BLaER1 (cell line): ENCODE measurements around the gene SCEL.

ENCODE experiments used
- H3K27ac ChIP-seq: shearing (Covaris generic); formaldehyde crosslinking; 2 replicates; pipeline ENCODE4 v1.8.1; 2022
- H3K27me3 ChIP-seq: shearing (Covaris generic); formaldehyde crosslinking; 2 replicates; pipeline ENCODE4 v1.8.1; 2022
- H3K36me3 ChIP-seq: shearing (Covaris generic); formaldehyde crosslinking; 2 replicates; pipeline ENCODE4 v1.8.1; 2022
- H3K4me1 ChIP-seq: shearing (Covaris generic); formaldehyde crosslinking; 2 replicates; pipeline ENCODE4 v1.8.1; 2022
- H3K4me2 ChIP-seq: shearing (Covaris generic); formaldehyde crosslinking; 2 replicates; pipeline ENCODE4 v1.8.1; 2022
- H3K4me3 ChIP-seq: shearing (Covaris generic); formaldehyde crosslinking; 2 replicates; pipeline ENCODE4 v1.8.1; 2022
- H3K9ac ChIP-seq: shearing (Covaris generic); formaldehyde crosslinking; 2 replicates; pipeline ENCODE4 v1.8.1; 2022
- H3K9me3 ChIP-seq: shearing (Covaris generic); formaldehyde crosslinking; 2 replicates; pipeline ENCODE4 v1.8.1; 2022
- H4K20me1 ChIP-seq: shearing (Covaris generic); formaldehyde crosslinking; 2 replicates; pipeline ENCODE4 v1.8.1; 2022
- Cebpa-rat ChIP-seq: shearing (Covaris generic); IDR thresholded peaks from 2 replicates; pipeline ENCODE4 v1.8.1; 2022

Gene SCEL, protein sequence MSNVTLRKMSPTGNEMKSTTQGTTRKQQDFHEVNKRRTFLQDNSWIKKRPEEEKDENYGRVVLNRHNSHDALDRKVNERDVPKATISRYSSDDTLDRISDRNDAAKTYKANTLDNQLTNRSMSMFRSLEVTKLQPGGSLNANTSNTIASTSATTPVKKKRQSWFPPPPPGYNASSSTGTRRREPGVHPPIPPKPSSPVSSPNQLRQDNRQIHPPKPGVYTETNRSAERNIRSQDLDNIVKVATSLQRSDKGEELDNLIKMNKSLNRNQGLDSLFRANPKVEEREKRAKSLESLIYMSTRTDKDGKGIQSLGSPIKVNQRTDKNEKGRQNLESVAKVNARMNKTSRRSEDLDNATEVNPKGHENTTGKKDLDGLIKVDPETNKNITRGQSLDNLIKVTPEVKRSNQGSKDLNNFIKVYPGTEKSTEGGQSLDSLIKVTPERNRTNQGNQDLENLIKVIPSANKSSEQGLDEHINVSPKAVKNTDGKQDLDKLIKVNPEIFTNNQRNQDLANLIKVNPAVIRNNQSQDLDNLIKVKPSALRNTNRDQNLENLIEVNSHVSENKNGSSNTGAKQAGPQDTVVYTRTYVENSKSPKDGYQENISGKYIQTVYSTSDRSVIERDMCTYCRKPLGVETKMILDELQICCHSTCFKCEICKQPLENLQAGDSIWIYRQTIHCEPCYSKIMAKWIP

DNA sequence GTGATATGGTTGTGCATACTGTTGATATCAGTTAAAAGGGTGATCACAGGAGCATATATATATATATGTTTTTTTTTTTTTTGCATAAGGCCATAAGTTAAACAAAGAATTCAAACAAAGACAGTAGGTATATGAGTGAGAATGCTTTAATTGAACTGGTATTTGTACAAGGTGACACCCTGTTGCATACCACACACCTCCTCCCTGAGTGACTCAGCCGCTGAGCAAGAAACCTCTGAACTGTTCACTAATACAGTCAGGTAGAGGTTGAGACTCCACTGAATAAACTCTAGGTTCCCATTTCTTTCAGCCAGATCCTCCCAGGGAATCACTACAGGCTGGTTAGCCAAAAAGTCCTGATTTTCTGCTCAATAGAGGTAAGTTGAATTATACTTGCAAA, at the start of gene SCEL:
Gene SCEL, plus strand, starts transcription at position 259 of the 400 bp plus-strand sequence. CDS start 20,170 bp downstream, outside the sequence.
- Histone ChIP-seq H3K4me2 (no peak within 1 kb of the TSS), H3K4me3 (no peak within 1 kb of the TSS)

DNA sequence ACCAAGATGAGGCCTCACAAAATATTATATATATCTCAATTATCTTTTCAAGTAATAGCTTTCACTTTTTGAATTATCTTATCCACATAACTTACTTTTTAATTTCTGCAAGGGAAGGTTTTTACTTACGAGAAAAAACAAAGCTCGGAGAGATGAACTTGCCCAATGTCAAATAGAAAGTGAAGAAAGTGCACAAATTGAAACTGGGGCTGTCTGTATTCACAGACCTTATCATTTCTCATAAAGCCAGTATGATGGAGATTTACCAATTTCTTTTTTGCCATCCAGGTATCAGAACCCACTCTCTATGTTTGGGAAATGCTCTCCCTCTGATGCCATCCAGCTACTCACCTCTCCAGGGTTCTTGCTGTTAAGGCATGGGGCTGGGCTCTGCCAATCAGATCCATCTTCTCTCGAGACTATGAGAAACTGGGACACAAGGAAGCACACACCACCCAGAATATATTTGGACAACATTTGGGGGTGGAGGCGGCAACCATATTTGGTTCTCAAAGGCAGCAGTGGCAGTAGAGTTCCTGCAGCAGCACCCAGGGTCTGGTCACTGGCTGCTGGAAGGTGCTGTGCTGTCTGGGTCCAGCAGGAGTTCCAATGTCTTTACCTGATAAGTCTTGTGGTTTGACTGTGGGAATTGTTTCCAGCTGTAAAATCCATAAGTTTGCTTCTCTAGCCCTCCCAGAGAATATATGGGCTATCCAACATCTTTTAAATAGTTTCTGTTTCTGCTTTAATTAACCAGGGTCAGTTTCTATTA, 45.8 kb upstream of the SCEL start:
- Histone ChIP-seq H3K4me2 (no peak overlapping the region), H3K4me3 (no peak overlapping the region)

More for the DNA sequence above, at the start of gene SCEL:
- no peak for TF ChIP-seq Cebpa-rat
- H3K9ac ChIP-seq, result no peak within 1 kb of the TSS
- H4K20me1 ChIP-seq, result no peaks in the 10 kb centered on the region
- 0 out of 2 replicates have a peak, but pooled peaks cover 7% of the 10 kb centered on the region for H3K4me1 ChIP-seq
- H3K9me3 ChIP-seq, result no peaks in the 10 kb centered on the region
- H3K27ac ChIP-seq, result no peak within 1 kb of the TSS
- no peaks in the 10 kb centered on the region for H3K36me3 ChIP-seq
- no peaks in the 10 kb centered on the region for H3K27me3 ChIP-seq

DNA sequence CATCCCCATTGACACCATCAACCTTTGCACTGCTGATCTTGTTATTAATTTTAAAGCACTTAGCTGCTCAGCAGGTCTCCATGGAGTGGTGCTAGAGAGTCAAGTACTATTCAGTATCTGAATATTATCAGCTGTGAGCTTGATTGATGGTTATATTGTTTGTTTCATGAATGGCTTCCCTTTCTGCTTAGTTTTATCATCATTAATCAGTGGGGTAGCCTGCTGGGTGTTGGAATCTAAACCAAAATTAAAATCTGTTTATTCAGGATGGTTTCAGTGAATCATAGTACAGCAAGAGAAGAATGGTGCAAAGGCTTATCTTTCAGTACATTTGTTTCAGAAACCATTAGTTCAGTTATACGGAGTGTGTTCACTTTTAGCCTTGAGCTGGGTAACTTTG, 42.5 kb upstream of the SCEL start:
- Histone ChIP-seq H4K20me1 (no peaks in the 10 kb centered on the region), H3K36me3 (no peaks in the 10 kb centered on the region), H3K27ac (no peak overlapping the region), H3K4me1 (no peaks in the 10 kb centered on the region), H3K27me3 (no peaks in the 10 kb centered on the region), H3K9ac (no peak overlapping the region), H3K4me3 (no peak overlapping the region), H3K4me2 (no peak overlapping the region), H3K9me3 (no peaks in the 10 kb centered on the region)
- no peak for TF ChIP-seq Cebpa-rat

More for the DNA sequence above, 45.8 kb upstream of the SCEL start:
- no peak for TF ChIP-seq Cebpa-rat
- Histone ChIP-seq H4K20me1 (no peaks in the 10 kb centered on the region), H3K9me3 (no peaks in the 10 kb centered on the region), H3K36me3 (no peaks in the 10 kb centered on the region), H3K27ac (no peak overlapping the region), H3K9ac (no peak overlapping the region), H3K4me1 (no peaks in the 10 kb centered on the region; the same call in 1 of the 2 replicates), H3K27me3 (no peaks in the 10 kb centered on the region)

DNA sequence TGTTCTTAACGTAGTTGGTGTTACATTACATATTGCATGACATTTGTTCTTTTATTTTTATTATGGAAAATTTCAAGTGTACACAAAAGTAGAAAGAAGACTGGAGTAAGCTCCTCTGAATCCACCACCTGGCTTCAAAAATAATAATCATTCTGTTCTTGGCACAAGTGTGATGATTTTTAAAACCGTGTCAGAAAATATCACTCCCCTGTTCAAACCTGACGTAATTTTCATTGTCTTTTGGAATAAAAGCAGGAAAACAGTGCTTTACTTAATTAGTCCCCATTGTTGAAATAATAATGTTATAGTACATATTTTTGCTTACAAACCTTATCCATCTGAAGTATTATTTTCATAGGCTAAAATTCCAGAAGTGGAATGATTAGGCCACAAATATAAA, 41.3 kb upstream of the SCEL start:
- H3K27ac ChIP-seq, result no peak overlapping the region
- no peaks in the 10 kb centered on the region for H3K9me3 ChIP-seq
- no peak for TF ChIP-seq Cebpa-rat
- H3K9ac ChIP-seq, result no peak overlapping the region
- H3K4me1 ChIP-seq, result no peaks in the 10 kb centered on the region
- H3K36me3 ChIP-seq, result no peaks in the 10 kb centered on the region
- no peak overlapping the region for H3K4me3 ChIP-seq
- no peaks in the 10 kb centered on the region for H3K27me3 ChIP-seq
- H4K20me1 ChIP-seq, result no peaks in the 10 kb centered on the region
- H3K4me2 ChIP-seq, result no peak overlapping the region

DNA sequence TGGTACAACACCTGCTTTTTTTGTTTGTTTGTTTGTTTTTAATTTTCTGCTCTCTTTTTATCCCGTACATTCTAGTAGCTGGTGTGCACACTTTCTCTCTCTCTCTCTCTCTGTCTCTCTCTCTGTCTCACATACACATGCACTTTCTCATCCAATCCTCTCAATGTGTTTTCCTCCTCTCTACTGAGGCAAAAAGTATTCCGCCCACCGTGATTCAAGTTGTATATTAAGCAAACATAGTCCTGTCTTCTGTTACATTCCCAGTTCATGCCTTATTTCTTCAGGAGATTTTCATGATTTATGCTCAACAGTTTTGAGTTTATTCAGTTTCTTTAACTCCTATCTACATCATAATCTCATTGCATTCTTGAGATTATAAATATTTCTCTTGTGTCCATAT, 38.2 kb upstream of the SCEL start:
- Histone ChIP-seq H3K4me2 (no peak overlapping the region), H3K27ac (no peak overlapping the region), H4K20me1 (no peaks in the 10 kb centered on the region), H3K27me3 (no peaks in the 10 kb centered on the region), H3K4me3 (no peak overlapping the region), H3K9ac (no peak overlapping the region), H3K4me1 (peaks cover 7% of the 10 kb centered on the region; the same call in 1 of the 2 replicates), H3K9me3 (no peaks in the 10 kb centered on the region), H3K36me3 (no peaks in the 10 kb centered on the region)
- no peak for TF ChIP-seq Cebpa-rat

DNA sequence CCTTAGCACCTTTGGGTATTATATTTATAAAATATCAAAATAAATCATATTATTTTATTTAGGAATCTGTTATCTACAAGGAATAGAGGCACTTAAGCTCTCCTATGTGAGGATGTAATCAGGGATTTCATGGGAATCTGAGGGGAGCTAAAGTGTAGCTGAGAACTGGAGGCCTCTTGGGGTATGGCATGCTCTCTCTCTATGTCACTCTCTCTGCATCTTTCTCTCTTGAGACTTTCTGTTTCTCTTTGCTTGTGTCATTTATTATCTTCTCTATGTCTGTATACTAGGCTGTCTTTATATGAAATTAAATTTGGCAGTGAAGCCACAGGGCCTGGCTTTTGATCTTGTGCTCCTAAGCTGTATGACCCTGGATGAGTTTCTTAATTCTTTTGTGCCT, 37.7 kb upstream of the SCEL start:
- Histone ChIP-seq H3K4me3 (no peak overlapping the region), H4K20me1 (no peaks in the 10 kb centered on the region), H3K36me3 (no peaks in the 10 kb centered on the region), H3K9me3 (no peaks in the 10 kb centered on the region), H3K4me1 (peaks cover 9% of the 10 kb centered on the region; the same call in 1 of the 2 replicates), H3K27me3 (no peaks in the 10 kb centered on the region), H3K4me2 (no peak overlapping the region), H3K9ac (no peak overlapping the region), H3K27ac (no peak overlapping the region)
- no peak for TF ChIP-seq Cebpa-rat

DNA sequence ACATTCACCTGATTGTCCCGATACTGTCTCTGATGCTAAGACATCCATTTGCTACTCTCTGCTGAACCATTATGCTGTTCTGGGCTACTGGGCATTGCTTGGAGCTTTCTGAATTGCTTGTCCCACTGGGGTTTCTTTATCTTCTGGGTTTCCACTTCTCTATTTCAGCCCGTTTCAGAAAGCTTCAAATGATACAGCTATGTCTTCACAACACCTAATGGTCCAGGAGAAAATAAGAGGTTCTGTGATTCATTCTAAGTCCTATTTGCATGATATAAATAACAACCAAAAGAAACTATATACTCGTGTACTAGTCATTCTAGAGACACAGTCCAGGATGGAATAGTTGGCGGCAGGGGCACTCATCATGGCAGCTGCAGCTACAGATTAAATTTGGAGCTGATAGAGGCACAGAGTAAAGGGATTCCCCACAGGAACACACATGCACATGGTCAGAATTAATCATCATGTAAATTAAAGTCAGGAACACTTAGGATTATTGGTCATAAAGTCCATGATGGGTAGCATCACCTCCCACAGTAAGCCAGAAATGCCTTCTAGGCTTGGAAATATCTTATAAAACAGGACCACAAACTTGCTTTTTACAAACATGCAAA, 33.3 kb upstream of the SCEL start:
- no peaks in the 10 kb centered on the region for H3K9me3 ChIP-seq
- peaks cover 9% of the 10 kb centered on the region; the same call in 1 of the 2 replicates for H3K4me1 ChIP-seq
- H3K9ac ChIP-seq, result no peak overlapping the region
- H4K20me1 ChIP-seq, result no peaks in the 10 kb centered on the region
- H3K36me3 ChIP-seq, result no peaks in the 10 kb centered on the region
- H3K4me3 ChIP-seq, result no peak overlapping the region
- no peak for TF ChIP-seq Cebpa-rat
- 0 out of 2 replicates have a peak overlapping the region, but pooled peaks have one; percentile 1 for H3K4me2 ChIP-seq
- H3K27me3 ChIP-seq, result no peaks in the 10 kb centered on the region
- no peak overlapping the region for H3K27ac ChIP-seq

DNA sequence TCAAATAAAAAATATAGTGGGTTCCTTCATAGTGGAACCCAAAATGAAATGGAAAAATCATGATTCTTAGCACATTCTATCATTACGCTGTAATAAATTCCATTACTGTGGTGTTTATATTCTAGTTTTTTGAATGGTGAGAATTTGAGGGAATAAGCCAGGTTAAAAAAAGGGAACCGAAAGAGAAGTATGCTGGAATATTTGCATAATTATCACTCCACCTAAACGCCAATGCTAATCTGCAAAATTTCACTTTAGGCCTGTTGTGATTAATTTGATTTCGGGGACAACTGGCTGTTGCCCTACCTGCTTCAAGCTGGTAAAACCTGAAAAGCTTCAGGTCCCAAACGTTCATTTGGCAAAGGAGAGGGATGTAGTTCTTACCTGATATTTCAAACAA, 32.1 kb upstream of the SCEL start:
- Histone ChIP-seq H3K9me3 (no peaks in the 10 kb centered on the region), H3K4me2 (no peak overlapping the region), H3K4me3 (no peak overlapping the region), H4K20me1 (no peaks in the 10 kb centered on the region), H3K27ac (no peak overlapping the region), H3K9ac (no peak overlapping the region), H3K27me3 (no peaks in the 10 kb centered on the region), H3K4me1 (peaks cover 9% of the 10 kb centered on the region; the same call in 1 of the 2 replicates), H3K36me3 (no peaks in the 10 kb centered on the region)
- no peak for TF ChIP-seq Cebpa-rat

DNA sequence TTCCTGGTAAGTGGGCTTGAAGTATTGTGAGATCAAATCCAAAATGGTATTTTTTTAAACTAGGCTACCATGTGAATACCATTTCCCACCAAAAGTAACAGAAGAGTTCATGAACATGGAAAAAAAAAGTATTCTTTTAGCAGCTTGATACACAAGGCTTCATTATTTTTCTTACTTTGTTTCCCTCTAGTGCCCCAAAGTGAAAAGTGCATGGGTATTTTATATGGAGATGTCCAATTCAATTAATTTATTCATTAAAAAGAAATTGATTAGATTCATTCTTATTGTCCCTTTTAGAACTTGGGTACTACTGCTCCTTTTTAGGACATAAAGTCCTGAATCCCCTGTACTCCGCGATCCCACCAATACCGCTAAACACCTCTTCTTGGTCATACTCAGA, 28.6 kb upstream of the SCEL start:
- Histone ChIP-seq H3K36me3 (no peaks in the 10 kb centered on the region), H3K4me2 (no peak overlapping the region)
- no peak for TF ChIP-seq Cebpa-rat

More for the DNA sequence above, 28.6 kb upstream of the SCEL start:
- no peak overlapping the region for H3K27ac ChIP-seq
- H3K27me3 ChIP-seq, result no peaks in the 10 kb centered on the region
- no peak overlapping the region for H3K4me3 ChIP-seq
- peaks cover 15% of the 10 kb centered on the region; the same call in 1 of the 2 replicates for H3K4me1 ChIP-seq
- H3K9ac ChIP-seq, result no peak overlapping the region
- H3K9me3 ChIP-seq, result no peaks in the 10 kb centered on the region
- no peaks in the 10 kb centered on the region for H4K20me1 ChIP-seq
